Effector memory CD4-positive, alpha-beta T cell (primary cell): Measurements from ENCODE around the gene LRRC74B.
"Not testable (repeated sequence)": the region's sequence is repeated elsewhere in the genome, so short reads cannot be mapped to it uniquely, and the experiment has no call there.

Experiments
- DNase-seq, 3 donors: peaks; one replicate each; pipeline ENCODE4 v3.0.0-alpha.2; 2020
- H3K27ac ChIP-seq: 2 replicates; pipeline ENCODE4 v1.7.0; 2013; ENCODE audit warnings: mild to moderate bottlenecking, low read length, moderate library complexity; ENCODE audit not compliant: insufficient read depth, poor library complexity, severe bottlenecking
- H3K27me3 ChIP-seq: replicated peaks from 2 replicates; pipeline ENCODE4 v1.7.0; 2013; ENCODE audit warnings: mild to moderate bottlenecking, low read length; ENCODE audit not compliant: insufficient read depth, control insufficient read depth, poor library complexity, severe bottlenecking
- H3K36me3 ChIP-seq: 2 replicates; pipeline ENCODE4 v1.7.0; 2013; ENCODE audit warnings: mild to moderate bottlenecking, low read length, moderate library complexity; ENCODE audit not compliant: control insufficient read depth, insufficient read depth
- H3K4me1 ChIP-seq: 2 replicates; pipeline ENCODE4 v1.7.0; 2013; ENCODE audit warnings: low read length, mild to moderate bottlenecking; ENCODE audit not compliant: control insufficient read depth, insufficient read depth, poor library complexity, severe bottlenecking
- H3K4me3 ChIP-seq: 2 replicates; pipeline ENCODE4 v1.7.0; 2013; ENCODE audit warnings: low read length, low read depth, mild to moderate bottlenecking; ENCODE audit not compliant: insufficient read depth, poor library complexity, severe bottlenecking
- H3K9me3 ChIP-seq: 2 replicates; pipeline ENCODE4 v1.7.0; 2013; ENCODE audit warnings: mild to moderate bottlenecking, low read length, moderate library complexity; ENCODE audit not compliant: control insufficient read depth

LRRC74B gene

DNA sequence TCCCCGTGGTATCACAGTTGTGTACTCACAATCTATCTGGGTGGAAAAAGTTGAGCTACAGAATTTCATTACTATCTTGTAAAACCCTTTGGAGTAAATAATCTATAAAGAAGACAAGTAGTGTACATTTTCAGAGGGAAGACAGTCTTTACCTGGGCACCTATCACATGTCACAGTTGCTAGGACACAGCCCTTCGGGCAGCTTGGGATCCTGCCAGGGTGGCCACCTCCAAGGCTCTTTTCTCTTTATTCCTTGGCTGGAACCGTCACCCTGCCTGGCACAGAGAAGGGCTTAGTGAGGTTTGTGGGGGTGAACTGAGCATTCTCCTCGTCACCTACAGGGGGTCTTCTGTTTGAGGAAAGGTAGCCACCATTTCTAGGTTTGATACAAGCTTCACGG, 23.6 kb downstream of the LRRC74B start:
- Histone ChIP-seq H3K36me3 (no peaks in the 10 kb centered on the region), H3K27me3 (no peaks in the 10 kb centered on the region), H3K9me3 (no peaks in the 10 kb centered on the region), H3K27ac (no peak overlapping the region), H3K4me3 (no peak overlapping the region), H3K4me1 (no peaks in the 10 kb centered on the region)
- no peak for DNase-seq

- no peak overlapping the region for H3K27ac ChIP-seq
- no peaks in the 10 kb centered on the region for H3K27me3 ChIP-seq
- H3K9me3 ChIP-seq = no peaks in the 10 kb centered on the region
- no peak overlapping the region for H3K4me3 ChIP-seq
- DNase-seq = no peak
- H3K36me3 ChIP-seq = no peaks in the 10 kb centered on the region
- H3K4me1 ChIP-seq = no peaks in the 10 kb centered on the region
These were observed 25.2 kb downstream of the LRRC74B start for GRCh38 chr22:21070690-21071615.

DNA sequence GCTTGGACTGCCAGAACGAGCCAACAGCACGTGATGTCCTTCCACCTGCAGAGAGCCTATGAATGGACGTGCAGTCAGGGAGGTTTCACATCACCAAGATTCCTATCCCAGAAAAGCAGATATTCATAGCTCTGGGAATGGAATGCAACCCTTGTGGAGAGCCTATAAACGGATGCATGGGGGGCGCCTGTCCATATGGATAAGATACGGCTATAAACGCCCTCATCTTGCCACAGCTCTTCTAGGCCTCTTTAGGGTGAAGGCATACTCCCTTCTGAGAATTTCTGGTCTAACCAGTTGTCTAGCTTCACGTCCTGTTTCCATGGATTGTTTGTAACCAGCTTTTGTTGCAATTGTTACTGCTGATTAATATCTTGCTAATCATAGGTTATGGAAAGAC, 26.1 kb downstream of the LRRC74B start:
- not testable (repeated sequence) for H3K4me1 ChIP-seq, H3K27me3 ChIP-seq, DNase-seq, H3K9me3 ChIP-seq, H3K27ac ChIP-seq, H3K4me3 ChIP-seq, H3K36me3 ChIP-seq

DNA sequence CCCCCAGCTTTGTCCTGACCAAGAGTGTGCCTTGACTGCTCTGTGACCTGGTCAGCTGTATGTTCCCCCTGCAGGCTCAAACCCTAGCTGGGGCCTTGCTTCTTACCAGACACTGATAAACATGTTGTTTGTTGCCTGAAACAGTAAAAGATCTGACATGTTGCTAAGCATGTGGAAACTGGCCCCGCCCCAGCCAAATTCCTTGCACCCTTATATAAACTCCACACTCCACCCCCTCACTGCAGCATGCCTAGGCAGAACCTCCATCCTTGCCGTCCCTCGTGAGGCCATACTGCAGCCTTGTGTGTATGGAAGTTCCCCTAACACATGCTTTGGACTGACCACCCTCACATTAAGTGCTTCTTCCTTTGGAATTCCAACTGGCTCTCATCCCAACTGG, 27.3 kb downstream of the LRRC74B start:
- Histone ChIP-seq H3K27ac (no peak overlapping the region), H3K36me3 (no peaks in the 10 kb centered on the region), H3K4me1 (no peaks in the 10 kb centered on the region), H3K9me3 (no peaks in the 10 kb centered on the region), H3K27me3 (no peaks in the 10 kb centered on the region), H3K4me3 (no peak overlapping the region)
- DNase-seq = no peak

GRCh38 chr22:21073482-21073881, 27.7 kb downstream of the LRRC74B start:
- H3K27me3 ChIP-seq = no peaks in the 10 kb centered on the region
- no peak for DNase-seq

DNA sequence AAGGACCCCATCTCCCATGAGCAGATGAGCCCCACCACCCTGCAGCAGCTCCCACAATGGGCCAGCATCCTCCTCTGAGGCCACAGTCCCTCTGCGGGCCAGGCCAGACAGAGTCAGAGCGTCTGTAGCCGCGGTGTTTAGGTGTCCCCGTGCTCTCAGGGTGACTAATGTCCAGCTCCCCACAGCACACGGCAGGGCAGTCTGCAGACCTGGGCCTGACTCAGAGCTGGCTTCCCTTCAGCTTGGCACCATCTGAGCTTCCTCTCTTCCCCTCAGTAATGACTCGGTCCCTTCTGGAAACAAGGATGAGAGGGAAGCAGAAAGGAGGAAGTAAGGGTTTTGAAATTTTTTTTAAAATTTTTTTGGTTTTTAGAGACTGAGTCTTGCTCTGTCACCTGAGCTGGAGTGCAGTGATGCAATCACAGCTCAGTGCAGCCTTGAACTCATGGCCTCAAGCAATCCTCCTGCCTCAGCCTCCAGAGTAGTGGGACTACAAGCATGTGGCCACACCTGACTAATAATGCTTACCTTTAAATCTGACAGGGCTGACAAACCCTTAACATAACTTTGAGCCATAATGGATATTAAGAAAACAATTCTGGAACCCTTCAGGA, 28.5 kb downstream of the LRRC74B start:
- Histone ChIP-seq H3K36me3 (no peaks in the 10 kb centered on the region), H3K4me1 (no peaks in the 10 kb centered on the region), H3K9me3 (no peaks in the 10 kb centered on the region), H3K4me3 (no peak overlapping the region), H3K27ac (no peak overlapping the region), H3K27me3 (no peaks in the 10 kb centered on the region)
- no peak for DNase-seq

More at GRCh38 chr22:21073482-21073881, 27.7 kb downstream of the LRRC74B start:
- Histone ChIP-seq H3K4me1 (no peaks in the 10 kb centered on the region), H3K4me3 (no peak overlapping the region), H3K9me3 (no peaks in the 10 kb centered on the region), H3K27ac (no peak overlapping the region), H3K36me3 (no peaks in the 10 kb centered on the region)

DNA sequence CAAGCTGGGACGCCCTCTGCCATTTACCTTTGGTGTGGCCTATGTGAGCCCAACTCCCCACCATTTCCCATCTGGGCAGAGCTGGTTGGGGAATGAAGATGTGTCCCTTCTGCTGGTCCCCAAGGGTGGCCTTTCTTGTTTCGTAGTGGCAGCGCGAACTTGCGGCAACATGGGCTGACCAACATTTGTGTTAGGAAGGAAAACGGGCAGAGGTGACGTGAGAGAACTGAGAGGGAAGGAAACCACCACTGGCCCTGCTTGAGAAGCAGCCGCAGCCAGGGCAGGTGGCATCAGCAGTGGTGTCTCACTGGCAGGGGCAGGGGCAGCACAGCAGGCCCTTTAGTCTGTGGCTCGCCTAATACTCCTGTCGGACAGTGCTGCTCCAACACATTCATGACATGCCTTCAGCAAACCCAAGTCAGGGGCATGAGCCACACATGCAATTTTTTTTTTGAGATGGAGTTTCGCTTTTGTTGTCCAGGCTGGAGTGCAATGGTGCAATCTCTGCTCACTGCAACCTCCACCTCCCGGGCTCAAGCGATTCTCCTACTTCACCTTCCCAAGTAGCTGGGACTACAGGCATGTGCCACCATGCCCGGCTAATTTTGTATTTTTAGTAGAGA, 29.9 kb downstream of the LRRC74B start:
- Histone ChIP-seq H3K36me3 (no peaks in the 10 kb centered on the region), H3K4me3 (no peak overlapping the region), H3K27me3 (no peaks in the 10 kb centered on the region), H3K9me3 (no peaks in the 10 kb centered on the region), H3K4me1 (no peaks in the 10 kb centered on the region), H3K27ac (no peak overlapping the region)
- DNase-seq = no peak

DNA sequence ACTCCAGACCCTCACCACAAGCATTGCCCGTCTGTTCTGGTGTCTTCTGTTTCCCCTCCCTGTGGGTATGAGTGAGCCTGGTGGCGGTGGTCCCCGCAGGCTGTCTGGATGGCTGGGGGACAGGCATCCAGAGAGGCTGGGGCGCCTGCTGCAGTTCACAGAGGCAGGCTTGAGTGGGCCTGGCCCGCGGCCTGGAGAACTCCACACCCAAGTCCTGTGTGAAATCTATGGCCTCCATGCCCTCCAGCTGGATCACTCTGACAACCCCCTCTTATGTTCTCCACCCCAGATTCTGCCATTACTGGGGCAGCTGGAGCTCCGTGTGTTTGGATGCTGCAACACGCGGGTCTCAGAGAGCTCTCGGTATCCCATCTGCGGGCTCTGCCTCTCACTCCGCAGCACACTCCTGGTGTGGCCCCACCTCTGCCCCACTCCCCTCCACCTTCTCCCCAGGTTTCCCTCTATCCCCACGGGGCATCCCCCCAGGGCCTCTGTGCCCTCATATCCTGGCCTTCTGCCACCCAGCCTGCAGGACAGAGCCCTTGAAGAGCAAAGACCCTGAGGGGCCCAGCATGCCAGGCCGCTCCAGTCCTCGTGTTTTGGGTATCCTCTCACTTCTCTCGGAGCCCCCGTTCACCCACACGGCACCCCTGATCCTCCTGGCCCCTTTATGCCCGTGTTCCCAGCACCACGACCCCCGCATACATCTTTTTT, 31.3 kb downstream of the LRRC74B start:
- no peak overlapping the region for H3K27ac ChIP-seq
- no peaks in the 10 kb centered on the region for H3K27me3 ChIP-seq
- no peaks in the 10 kb centered on the region for H3K9me3 ChIP-seq
- no peaks in the 10 kb centered on the region for H3K4me1 ChIP-seq
- H3K36me3 ChIP-seq = no peaks in the 10 kb centered on the region
- no peak overlapping the region for H3K4me3 ChIP-seq
- DNase-seq = no peak

GRCh38 chr22:21077884-21078508, 32.2 kb downstream of the LRRC74B start:
- Histone ChIP-seq H3K4me3 (no peak overlapping the region), H3K27me3 (no peaks in the 10 kb centered on the region), H3K9me3 (no peaks in the 10 kb centered on the region), H3K27ac (no peak overlapping the region), H3K36me3 (no peaks in the 10 kb centered on the region), H3K4me1 (no peaks in the 10 kb centered on the region)
- no peak for DNase-seq
